ENCODE data around the gene DCC.

Gene DCC

GRCh38 chr18:53153800-53154199 lies 813.8 kb downstream of the DCC start:
- no peak for DNase-seq (ENCODE audit: low read depth in 2 of 2, low spot score in 1 of 2)

GRCh38 chr18:53165770-53166169 lies 825.8 kb downstream of the DCC start:
- DNase-seq (ENCODE audit: low read depth in 2 of 2, low spot score in 1 of 2): no peak

DNA sequence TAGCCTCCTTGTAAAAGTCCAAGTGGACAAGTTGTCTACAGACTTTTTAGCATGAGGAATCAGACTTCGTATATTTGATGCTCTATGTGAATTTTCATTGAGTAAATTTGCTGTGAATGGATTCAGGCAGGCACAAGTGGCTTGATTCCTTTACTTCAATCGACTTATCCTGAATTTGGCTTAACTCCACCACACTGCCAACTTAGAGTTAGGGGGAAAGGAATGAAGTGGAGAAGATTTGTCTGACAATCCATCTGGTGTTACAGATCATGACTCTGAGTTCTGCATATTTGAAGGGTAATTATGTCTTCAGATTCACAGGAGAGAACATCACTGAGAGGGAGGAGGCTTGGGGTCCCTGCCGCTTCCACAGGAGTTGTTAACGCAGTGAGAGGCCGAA lies 829.3 kb downstream of the DCC start:
- no peak for DNase-seq (ENCODE audit: low read depth in 2 of 2, low spot score in 1 of 2)

DNA sequence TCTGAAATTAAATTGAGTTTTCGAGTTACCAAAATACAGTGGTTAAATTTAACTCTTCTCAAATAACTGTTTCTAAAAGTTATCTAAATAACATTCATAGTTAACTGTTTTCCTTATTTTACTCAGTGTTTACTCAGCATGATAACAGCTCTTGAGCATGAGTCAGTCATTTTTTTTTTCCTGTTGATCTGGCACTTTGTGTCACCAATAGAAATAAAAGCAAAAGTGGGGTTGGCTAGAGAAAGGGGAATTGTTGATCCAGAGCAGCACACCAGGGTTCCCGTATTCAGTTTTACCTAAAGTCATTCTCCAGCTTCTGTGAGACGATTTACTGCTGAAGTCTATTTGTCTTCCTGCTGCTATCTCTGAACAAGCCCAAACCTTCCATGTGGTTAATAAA lies 851.6 kb downstream of the DCC start:
- no peak for DNase-seq (ENCODE audit: low read depth in 2 of 2, low spot score in 1 of 2)

GRCh38 chr18:53193870-53194269 lies 853.9 kb downstream of the DCC start:
- no peak for DNase-seq (ENCODE audit: low read depth in 2 of 2, low spot score in 1 of 2)

DNA sequence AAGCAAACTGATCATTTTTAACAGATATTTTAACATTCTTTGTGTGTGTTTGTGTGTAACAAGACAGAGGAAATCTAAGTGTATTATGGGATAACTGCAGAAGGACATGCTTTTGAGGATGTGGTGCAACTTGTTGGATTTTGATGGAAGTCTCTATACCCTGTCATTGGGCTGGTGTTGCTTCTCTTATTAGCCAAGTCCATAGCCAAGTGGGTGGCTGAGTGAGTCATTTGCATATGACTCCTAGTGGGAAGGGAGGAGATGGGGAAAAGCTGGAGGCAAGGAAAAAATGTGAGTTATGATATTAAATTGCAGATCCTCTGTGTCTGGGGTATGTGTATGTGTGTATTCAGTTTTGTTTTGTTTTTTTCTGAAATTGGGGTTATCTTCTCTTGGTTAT lies 879.9 kb downstream of the DCC start:
- DNase-seq (ENCODE audit: low read depth in 2 of 2, low spot score in 1 of 2): no peak

DNA sequence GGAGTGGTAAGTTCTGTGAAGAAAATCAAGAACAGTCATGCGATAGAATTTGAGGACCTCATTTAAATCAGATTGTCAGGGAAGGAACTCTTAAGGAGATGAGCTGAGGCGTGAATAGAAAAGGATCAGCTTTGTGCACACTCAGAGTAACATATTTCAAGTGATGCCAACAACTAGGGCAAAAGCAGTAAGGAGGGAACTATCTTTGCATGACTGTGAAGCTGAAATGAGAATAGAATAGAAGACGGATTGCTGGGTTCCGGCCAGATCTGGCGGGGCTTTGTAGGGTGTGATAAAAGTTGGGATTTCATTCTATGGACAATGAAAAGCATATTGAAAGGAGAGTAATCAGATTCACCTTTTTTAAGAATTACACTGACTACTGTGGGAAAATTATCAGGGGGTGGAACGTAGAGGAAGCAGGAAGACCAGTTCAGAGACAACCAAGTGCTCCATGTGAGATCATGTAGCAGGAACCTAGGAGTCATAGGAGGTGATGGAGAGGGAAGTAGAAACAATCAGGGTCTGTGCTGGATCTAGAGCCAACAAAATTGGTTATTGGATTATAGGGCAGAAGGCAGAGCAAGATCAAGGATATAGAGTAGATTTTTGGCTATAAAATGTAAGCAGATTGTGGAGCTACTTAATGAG lies 884.3 kb downstream of the DCC start:
- no peak for DNase-seq (ENCODE audit: low read depth in 2 of 2, low spot score in 1 of 2)

DNA sequence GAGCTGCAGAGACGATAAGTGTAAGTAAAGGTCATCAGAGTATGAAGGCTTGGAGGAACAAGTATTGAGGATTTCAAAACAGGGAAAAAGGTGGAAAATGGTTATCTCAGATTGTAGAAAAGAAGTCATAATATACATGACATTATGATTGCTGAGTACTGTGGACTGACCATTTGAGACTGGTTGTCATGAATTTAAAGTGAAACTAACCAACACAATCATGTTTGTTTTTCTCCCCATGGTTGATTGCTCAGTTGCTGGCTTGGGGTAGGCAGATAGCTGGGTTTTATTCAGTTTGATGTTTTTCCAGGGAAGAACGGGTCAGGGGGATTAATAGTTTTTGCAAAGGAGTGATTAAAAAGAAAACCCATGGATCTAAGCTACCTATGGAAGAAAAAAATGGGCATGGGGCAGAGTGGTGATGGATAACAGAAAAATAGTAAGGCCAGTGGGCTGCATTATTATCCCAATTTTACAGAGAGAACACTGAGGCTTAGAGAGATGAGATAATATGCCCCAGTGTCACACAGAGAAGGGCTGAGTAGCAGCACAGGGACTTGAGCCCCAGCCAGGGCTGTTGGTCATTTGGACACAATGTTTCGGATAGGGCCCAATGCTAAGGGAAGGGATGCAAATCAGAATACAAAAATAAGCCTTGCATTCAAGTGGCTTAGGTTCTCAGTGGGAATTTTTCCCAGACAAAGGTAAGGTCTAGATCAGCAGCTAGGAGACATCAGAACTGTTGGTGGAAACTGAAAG lies 885.7 kb downstream of the DCC start:
- no peak for DNase-seq (ENCODE audit: low read depth in 2 of 2, low spot score in 1 of 2)

DNA sequence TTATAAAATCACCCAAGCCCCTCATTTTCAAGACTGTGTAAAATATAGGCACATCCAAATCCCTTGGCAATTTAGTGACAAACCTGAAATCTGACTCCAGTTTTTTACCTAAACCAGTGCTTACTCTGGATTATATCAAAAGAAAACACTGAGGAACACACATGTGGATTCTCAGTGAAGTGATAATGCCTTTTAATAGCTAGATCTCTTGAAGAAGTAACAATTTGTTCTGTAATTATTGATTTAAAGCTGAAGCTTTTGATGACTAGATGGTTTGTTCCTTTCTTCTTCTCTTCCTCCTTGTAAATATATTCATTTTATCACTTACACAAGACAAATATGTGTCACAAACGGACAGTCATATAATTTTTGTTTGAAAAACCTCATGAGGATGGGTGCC lies 894.6 kb downstream of the DCC start:
- no peak for DNase-seq (ENCODE audit: low read depth in 2 of 2, low spot score in 1 of 2)

DNA sequence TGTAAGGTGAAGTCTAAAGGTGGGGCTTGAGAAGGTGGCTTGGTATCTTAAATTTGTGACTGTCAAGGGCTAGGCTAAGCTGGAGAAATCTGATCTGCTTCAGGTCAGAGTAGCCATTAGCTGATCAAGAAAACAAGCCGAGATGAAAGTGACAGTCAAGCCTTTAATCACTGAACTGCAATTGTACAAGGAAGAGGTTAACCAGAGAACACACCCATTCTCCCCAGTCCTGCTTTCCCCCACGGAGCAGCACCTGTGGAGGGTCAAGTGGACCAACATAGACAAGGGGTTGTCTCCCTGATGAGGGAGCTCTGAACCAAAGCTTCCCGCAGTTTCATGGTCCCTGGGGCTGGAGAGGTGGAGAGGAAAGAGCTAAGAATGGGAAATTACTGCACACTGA lies 901.2 kb downstream of the DCC start:
- no peak for DNase-seq (ENCODE audit: low read depth in 2 of 2, low spot score in 1 of 2)

DNA sequence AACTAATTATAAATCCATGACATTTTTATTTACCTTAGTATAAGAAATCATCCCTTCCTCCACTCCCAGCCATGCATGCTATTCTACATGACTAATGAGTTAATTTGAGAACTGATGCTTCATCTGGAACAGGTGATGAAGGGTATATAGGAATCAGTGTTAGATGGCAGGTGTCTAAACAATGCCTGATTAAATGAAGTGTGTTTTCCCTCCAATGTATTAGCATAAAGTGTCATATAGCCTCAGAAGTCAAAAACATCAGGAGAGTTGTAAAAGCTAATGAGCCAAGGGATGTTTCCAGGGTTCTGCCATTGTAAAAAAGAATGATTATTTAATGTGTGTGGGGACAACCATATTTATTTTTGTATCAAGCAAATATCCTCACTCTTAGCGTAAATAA lies 913.8 kb downstream of the DCC start:
- no peak for DNase-seq (ENCODE audit: low read depth in 2 of 2, low spot score in 1 of 2)

DNA sequence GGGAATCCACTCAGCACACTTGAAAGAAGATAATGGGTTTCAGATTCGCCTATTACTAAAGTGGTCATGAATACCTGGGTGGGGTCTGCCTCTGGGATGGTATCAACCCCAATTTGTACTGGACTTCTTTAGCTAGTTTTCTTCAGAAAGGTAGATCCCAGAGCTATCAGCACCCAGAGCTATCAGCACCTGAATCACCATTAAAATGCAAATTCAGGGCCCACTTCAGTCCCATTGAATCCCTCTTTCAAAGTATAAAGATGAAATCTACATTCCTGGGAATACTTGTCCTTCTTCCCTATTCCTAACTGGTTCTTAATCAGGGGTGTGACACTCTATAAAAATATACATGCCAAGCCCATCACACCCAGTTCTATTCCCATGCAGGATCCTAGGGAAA lies 914.3 kb downstream of the DCC start:
- no peak for DNase-seq (ENCODE audit: low read depth in 2 of 2, low spot score in 1 of 2)

DNA sequence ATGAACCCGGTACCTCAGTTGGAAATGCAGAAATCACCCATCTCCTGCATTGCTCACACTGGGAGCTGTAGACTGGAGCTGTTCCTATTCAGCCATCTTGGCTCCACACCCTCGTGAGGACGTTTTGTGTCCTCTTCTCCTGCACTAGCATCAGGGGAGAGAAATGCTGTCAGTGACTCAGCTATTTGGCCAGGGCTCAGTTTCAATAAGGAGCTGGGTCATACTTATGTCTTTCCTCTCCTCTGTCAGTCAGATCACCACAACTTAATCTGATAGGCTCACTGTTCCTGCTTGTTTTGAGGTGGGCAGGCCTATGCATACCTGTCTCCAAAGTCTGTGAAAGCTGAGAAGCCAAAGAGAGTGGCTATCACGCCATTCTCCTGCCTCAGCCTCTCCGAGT lies 921.2 kb downstream of the DCC start:
- no peak for DNase-seq (ENCODE audit: low read depth in 2 of 2, low spot score in 1 of 2)

DNA sequence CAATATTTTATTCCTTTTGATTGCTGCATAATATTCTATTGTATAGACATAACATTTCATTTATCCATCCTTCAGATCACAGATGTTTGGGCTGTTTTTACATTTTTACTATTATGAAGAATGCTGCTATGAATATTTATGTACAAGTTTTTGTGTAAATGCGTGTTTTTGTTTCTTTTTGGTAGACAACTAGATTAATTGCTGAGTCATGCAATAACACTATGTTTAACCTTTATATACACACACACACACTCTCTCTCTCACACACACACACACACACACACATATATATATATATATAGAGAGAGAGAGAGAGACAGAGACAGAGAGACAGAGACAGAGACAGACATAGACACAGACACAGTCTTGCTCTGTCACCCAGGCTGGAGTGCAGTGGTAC lies 926.9 kb downstream of the DCC start:
- no peak for DNase-seq (ENCODE audit: low read depth in 2 of 2, low spot score in 1 of 2)

DNA sequence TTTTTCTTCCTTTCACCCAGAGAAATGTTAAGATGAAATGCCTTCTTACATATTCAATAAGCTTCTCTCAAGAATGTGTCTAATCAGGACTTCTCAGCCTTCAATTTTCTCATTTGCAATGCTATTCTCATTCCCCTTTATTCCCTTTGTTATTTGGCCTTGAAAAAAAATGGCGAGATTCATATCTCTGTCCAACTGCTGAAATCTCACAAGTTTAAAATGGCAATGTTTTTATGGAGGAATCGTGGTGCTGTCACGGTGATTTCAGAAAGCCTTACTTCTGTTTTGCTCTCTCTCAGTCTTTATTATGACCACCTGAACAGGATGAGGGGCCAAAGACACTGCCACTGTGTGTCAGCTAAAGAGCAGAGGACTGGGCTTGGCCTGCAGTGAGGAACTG lies 928.5 kb downstream of the DCC start:
- no peak for DNase-seq (ENCODE audit: low read depth in 2 of 2, low spot score in 1 of 2)

DNA sequence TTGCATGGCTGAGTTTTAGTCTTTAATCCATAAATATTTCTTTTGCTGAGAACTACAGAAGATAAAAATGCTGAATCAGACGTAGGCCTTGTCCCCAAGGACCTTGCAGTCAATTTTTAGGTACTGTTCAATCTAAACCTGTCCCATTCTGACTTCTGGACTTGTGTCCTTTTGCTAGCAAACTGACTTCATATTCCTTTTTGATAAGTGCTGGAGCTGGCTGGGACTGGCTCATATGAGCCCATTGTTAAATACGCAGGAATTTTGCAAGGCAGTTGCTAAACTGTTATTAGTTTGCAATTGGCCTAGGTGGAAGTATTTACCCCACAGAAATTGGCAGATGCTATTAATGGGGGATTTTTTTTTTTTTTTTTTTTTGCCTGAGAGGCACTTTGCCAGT lies 941.4 kb downstream of the DCC start:
- no peak for DNase-seq (ENCODE audit: low read depth in 2 of 2, low spot score in 1 of 2)

DNA sequence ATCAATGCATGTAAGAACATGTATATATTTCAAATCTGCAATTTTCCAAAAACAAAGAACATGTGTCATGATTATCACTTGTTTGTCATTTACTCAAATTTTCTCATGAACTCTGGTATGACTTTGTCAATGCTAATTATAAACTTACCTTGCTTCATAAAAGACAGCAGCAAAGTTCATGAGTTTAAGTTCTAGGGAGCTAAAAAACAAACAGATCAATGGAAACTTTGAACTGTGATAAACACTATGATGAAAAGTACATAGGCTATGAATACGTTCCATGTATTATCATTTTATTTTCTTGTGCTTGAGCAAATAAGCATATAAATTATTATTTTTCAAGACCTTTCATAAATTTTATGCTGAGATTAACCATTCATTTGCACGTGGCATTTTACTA lies 943.7 kb downstream of the DCC start:
- no peak for DNase-seq (ENCODE audit: low read depth in 2 of 2, low spot score in 1 of 2)

DNA sequence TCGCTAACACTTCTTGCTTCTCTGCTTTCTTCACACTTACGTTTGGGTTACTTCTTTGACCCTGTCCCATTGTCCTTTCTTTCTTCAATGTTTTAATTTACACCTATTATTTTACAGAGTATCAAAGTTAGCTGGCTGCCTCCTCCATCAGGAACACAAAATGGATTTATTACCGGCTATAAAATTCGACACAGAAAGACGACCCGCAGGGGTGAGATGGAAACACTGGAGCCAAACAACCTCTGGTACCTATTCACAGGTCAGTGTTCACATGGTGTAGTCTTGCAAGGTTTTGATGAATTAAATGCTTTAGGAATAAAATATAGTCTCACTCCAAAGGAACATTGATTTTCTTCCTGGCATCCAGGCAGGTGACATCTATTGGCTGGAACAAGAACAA lies 965.5 kb downstream of the DCC start:
- DNase-seq (ENCODE audit: low read depth in 2 of 2, low spot score in 1 of 2): no peak

DNA sequence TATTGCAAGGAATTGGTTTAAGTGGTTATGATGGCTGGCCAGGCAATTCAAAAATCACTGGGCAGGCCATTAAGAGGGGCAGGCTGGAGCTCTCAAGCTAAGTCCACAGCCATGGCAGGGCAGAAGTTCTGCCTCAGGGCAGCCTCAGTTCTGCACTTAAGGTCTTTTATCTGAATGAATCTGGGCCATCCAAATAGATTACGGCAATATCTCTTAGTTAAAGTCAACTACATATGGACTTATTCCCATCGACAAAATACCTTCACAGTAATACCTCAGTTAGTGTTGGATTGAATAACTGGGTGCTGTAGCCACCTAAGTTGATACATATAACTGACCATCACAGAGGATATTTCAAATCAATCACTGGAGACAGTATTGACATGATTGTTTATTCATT lies 979.6 kb downstream of the DCC start:
- DNase-seq (ENCODE audit: low read depth in 2 of 2, low spot score in 1 of 2): no peak

DNA sequence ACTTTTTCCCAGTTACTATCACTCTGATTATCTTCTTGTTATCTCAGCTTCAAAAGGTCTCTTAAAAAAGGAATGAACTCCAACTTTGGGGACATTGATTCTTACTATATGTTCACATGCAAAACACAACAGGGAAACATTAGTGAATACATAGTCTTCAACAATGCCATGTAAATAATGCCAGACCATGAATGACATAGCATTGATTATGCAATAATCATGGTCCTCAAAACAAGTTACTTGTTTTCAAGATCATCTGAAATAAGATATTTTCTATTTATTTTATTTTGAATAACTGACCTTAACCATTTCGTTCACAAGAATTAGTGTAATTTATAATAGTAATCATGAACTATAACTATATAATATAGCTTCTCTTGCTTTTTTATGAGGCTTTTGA lies 982.2 kb downstream of the DCC start:
- DNase-seq (ENCODE audit: low read depth in 2 of 2, low spot score in 1 of 2): no peak

DNA sequence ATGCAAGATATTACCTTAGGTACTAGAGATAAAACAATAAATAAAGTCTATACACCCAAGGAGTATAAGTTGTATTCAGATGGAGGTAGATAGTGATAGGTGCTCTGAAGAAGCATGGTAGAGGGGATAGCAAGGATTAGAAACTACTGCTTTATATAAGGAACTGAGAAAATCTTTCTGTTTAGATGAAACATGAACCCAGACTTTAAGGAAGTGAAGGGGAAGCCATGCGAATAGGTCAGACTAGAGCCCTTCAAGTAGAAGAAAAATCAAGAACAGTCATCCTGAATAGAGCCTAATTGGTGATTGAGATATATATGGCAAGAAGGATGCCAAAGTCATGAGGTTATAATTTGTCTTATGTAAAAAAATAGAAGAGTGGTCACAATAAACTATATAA lies 984.4 kb downstream of the DCC start:
- DNase-seq (ENCODE audit: low read depth in 2 of 2, low spot score in 1 of 2): no peak

DNA sequence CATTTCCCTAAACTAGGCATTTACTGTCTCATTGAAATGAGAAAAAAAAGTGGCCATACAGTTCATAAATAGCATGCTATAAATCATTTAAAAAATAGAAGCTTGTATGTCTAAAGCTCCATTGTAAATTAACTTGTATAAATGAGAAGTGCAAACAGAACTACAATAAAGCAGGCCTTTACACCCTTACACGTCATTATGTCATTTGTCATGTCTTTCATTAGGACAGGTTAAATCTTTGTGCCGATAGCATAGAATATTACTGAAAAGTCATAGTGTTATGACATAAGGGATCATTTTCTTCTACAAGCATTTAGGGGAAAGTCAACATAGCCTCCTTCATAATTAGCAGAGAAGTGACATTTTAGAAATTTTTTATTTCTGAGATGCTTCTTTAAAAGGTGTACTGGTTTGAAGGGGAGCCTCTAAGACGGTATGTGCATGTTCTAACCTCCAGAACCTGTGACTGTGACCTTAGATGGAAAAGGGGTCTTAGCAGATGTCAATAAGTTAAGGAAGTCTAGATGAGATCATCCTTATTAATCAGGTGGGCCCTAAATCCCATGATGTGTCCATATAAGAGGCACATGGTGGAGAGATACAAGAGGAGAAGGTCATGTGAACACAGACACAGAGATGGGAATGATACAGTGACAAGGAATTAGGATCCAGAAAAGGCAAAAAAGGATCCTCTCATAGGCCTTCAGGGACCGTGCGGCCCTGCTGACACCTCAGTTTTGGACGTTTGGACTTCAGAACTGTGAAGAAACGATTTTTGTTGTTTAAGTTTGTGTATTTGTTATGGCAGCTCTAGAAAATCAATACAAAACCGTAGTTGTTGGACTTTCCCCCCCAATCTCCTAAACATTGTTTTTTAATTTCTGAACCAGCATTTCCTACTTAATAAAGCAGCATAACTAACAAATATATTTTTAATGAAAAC lies 1020.8 kb downstream of the DCC start:
- DNase-seq (ENCODE audit: low read depth in 2 of 2, low spot score in 1 of 2): no peak
